Right atrium auricular region (tissue), 2 donors: ENCODE measurements around the gene OVCH1. TPM values are rescaled to one million over a fixed set of nuclear protein-coding genes. Genes with fewer than 3 reads are reported as not detected.

Experiments used
- DNase-seq: peaks from one replicate; pipeline ENCODE4 v3.0.0-alpha.2; 2019; ENCODE audit warnings: low spot score
- H3K27ac ChIP-seq, 2 donors: fragments of 200-600 bp; sonication (generic); 1 replicate in 1 of 2; 2 replicates in 1 of 2; pipeline ENCODE4 v1.5.1; 2016 to 2019
- H3K27me3 ChIP-seq, 2 donors: fragments of 200-600 bp; sonication (generic); one replicate each; pipeline versions ENCODE4 v1.5.1 to v1.6.0; 2017 to 2019
- H3K36me3 ChIP-seq: fragments of 200-600 bp; sonication (generic); one replicate; pipeline ENCODE4 v1.5.1; 2016
- H3K4me1 ChIP-seq, 2 donors: fragments of 200-600 bp; sonication (generic); one replicate each; pipeline versions ENCODE4 v1.5.1 to v1.6.0; 2017 to 2019
- H3K4me3 ChIP-seq, 2 donors: fragments of 200-600 bp; sonication (generic); 1 replicate in 1 of 2; 2 replicates in 1 of 2; pipeline ENCODE4 v1.5.1; 2017 to 2019; ENCODE audit warnings: mild to moderate bottlenecking in 1 of 2, moderate library complexity in 1 of 2
- H3K9me3 ChIP-seq, 2 donors: fragments of 200-600 bp; sonication (generic); one replicate each; pipeline ENCODE4 v1.5.1; 2019
- CTCF ChIP-seq, 2 donors: fragments of 200-600 bp; sonication (generic); IDR thresholded peaks; one replicate each; pipeline ENCODE4 v1.5.1; 2019; ENCODE audit warnings: antibody characterized with exemption in 2 of 2
- total RNA-seq, 2 donors: library from RNA; depleted of rRNA; stranded (reverse); fragments of >200 nt; gene quantifications; one replicate each; pipeline ENCODE4 v1.1.0, GENCODE V29; 2016

The OVCH1 gene
- total RNA-seq, 2 donors from 2014 or later: 0.19 TPM; not detected in 1

- DNase-seq: no peak
- no peaks in the 10 kb centered on the region for H3K27me3 ChIP-seq
- H3K9me3 ChIP-seq: no peaks in the 10 kb centered on the region
- H3K27ac ChIP-seq: no peak overlapping the region
- H3K36me3 ChIP-seq: no peaks in the 10 kb centered on the region
- TF ChIP-seq CTCF (IDR thresholded peaks at IDR 0.05): no peak
- H3K4me3 ChIP-seq: no peak overlapping the region
- H3K4me1 ChIP-seq: no peaks in the 10 kb centered on the region
Observed at GRCh38 chr12:29528161-29528560, 30.7 kb upstream of the OVCH1 start.

GRCh38 chr12:29521951-29522350 lies 24.5 kb upstream of the OVCH1 start:
- no peaks in the 10 kb centered on the region for H3K27me3 ChIP-seq

GRCh38 chr12:29519585-29520182 lies 22.2 kb upstream of the OVCH1 start:
- Histone ChIP-seq H3K9me3 (no peaks in the 10 kb centered on the region), H3K27ac (no peak overlapping the region), H3K4me1 (no peaks in the 10 kb centered on the region), H3K27me3 (no peaks in the 10 kb centered on the region), H3K36me3 (peaks cover 38% of the 10 kb centered on the region), H3K4me3 (no peak overlapping the region)
- no peak for DNase-seq
- peak; percentile 44 to 71 for TF ChIP-seq CTCF (IDR thresholded peaks at IDR 0.05)

More at GRCh38 chr12:29521951-29522350, 24.5 kb upstream of the OVCH1 start:
- no peak for DNase-seq
- Histone ChIP-seq H3K4me1 (no peaks in the 10 kb centered on the region), H3K27ac (no peak overlapping the region), H3K36me3 (peaks cover 22% of the 10 kb centered on the region), H3K9me3 (no peaks in the 10 kb centered on the region), H3K4me3 (no peak overlapping the region)
- TF ChIP-seq CTCF (IDR thresholded peaks at IDR 0.05): no peak

- Histone ChIP-seq H3K4me1 (no peaks in the 10 kb centered on the region), H3K4me3 (no peak overlapping the region), H3K27ac (no peak overlapping the region), H3K36me3 (peaks cover 50% of the 10 kb centered on the region), H3K9me3 (no peaks in the 10 kb centered on the region), H3K27me3 (no peaks in the 10 kb centered on the region)
- no peak for TF ChIP-seq CTCF (IDR thresholded peaks at IDR 0.05)
- DNase-seq: no peak
Observed at GRCh38 chr12:29518407-29518806, 20.9 kb upstream of the OVCH1 start.

GRCh38 chr12:29517264-29517663 lies 19.8 kb upstream of the OVCH1 start:
- H3K36me3 ChIP-seq: peaks cover 50% of the 10 kb centered on the region
- no peaks in the 10 kb centered on the region for H3K9me3 ChIP-seq
- H3K27me3 ChIP-seq: no peaks in the 10 kb centered on the region
- TF ChIP-seq CTCF (IDR thresholded peaks at IDR 0.05): no peak
- no peak overlapping the region for H3K4me3 ChIP-seq
- H3K27ac ChIP-seq: no peak overlapping the region
- DNase-seq: no peak
- no peaks in the 10 kb centered on the region for H3K4me1 ChIP-seq

GRCh38 chr12:29516431-29516875 lies 19.0 kb upstream of the OVCH1 start:
- Histone ChIP-seq H3K27me3 (no peaks in the 10 kb centered on the region), H3K4me3 (no peak overlapping the region), H3K4me1 (no peaks in the 10 kb centered on the region), H3K27ac (no peak overlapping the region), H3K36me3 (peaks cover 57% of the 10 kb centered on the region), H3K9me3 (no peaks in the 10 kb centered on the region)
- no peak for TF ChIP-seq CTCF (IDR thresholded peaks at IDR 0.05)
- no peak for DNase-seq
